8988T (cell line): Measurements from ENCODE around the gene CISTR.
"Not testable (repeated sequence)": the region's sequence is repeated elsewhere in the genome, so short reads cannot be mapped to it uniquely, and the experiment has no call there.

Experiments
- DNase-seq: peaks from one replicate; pipeline ENCODE4 v3.0.0; 2011

The CISTR gene

DNA sequence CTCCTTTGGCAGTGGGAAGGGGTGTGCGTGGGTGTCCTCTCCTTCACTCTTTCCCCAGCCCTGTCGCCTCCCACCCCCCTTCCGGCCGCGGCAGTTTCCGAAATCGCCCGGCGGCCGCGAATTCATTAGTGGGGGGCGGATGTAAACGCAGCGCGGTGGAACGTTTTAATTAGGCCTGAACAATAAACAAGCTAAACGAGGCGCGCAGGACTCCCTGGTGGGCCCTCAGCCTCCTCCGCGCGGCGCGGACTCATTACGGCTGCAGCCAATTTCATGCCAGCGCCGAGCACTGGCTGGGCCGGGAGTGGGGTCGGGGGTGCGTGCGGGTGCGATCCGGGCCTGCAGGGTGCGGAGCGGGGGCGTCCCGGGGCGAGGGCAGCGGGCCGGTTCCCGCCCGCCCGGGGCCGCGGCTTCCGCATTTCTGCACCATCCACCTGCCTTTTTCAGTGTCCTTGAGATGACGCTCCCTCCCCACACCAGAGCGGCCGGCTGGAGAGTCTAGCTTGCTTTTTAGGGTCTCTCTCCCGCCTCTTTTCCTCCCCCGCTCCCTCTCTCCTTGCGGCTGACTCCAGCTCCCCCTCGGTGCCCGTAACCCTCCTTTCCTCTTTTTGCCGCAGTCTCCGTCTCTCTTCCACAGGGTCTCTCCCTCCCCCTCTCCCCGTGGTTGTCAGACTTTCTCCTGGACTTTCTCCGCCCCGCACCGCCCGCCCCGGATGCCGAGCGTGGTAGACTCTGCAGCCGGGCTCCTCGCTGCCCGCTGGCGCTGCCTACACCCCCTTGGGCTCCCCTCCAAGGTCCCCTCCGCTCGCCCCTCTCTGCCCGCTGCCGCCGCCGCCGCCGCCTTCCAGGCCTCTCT, at the start of gene CISTR:
CISTR (minus strand) TSS at position 644 of the 856 bp plus-strand sequence.
- DNase-seq, result no peak

DNA sequence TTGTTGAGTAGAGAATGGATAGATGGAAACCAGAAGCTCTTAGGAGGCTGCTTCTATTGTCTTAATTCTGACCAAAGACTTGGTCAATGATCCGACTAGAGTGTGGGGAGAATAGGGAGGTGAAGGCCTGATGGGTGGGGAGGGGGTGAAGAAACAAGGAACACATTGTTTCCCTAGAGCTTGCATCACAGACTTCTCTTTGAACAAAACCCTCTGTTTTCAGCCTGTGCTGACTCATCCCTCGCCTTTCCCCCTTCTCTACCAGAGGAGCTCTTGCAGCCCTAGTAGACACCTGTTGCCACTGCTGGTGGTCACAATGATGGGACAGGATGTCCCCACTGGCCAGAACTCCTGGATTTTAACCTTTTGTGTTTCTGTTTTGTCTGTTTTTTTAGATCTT, 46.8 kb upstream of the CISTR start:
- no peak for DNase-seq

DNA sequence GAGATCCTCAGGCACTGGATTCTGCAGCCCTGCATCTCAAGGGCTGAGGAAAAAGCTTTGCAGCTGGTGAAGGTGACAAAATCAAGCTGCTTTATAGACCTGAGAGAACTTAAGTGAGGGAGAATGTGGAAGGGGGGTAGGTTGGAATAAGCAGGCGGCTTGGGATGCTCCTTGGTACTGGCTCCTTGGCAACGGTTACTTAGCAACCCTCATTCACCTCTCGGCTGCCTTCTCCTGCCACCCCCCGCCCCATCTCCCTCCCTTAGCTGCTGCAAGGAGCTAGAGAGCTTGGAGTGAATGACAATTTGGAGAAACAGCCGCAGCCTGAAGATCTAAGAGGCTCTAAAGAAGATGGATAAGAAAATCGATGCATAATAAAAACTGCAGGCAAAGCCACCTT, 44.1 kb upstream of the CISTR start:
- no peak for DNase-seq

DNA sequence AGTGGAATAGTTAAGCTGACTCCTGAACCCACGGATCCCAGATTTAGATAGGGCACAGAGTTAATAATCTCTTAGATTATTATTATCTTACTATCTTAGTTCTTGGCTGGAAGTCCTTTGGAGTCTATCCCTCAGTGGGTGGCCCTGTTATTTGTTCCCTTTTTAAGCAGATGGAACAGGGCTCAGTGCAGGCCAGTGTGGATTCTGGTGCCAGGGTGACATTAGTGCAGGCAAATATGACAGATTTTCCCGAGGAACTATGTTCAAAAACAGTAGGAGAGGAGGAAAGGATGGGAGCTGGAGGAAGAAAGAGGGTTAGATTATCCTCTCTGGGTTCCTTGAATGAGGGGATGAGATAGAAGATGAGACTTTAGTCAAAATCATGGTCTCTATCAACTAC, 41.4 kb upstream of the CISTR start:
- no peak for DNase-seq

DNA sequence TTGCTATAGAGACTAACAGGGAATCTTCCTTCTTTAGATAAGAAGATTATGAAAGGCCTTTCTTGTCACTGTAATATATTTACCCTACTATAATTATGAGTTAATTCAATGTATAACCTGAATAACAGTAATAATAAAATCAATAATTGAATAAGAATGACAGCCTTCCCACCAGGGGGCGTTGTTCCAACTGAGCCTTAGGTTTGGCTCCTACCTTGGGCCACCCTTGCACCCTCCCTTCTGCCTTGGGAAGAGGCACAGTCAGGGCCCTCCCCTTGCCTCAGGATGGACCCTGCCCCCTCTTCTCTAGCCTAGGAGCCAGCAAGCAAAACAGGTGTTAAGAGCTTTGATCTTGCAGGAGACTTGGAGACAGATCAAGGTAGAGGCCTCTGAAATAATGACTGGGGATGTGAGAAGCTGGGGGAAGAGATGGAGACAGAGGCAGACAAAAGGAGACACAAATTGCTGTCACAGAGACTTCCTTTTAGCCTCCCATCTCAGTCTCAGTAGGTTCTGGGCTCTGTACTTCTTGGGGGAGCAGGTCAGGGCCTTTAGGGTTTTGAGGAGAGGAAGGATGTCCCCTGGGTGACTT, 40.1 kb upstream of the CISTR start:
- DNase-seq, result no peak

DNA sequence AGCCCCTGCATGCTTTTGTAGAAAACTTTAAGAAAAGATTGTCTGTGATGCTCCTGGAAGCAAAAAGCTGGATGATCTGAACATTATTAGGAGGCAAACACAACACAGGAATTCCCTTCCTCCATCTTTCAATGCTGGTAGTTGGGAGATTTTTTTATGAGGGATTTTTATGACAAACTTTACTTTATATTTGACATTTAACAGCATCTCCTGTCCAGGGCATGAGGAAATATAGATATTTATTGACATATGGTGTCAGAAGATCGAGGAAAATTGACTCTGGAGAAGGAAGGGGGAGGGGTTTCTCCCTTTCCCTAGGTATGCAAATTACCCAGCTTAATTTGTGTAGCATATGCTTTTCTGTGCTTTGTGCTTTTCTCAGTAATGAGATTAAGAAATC, 37.8 kb upstream of the CISTR start:
- no peak for DNase-seq

DNA sequence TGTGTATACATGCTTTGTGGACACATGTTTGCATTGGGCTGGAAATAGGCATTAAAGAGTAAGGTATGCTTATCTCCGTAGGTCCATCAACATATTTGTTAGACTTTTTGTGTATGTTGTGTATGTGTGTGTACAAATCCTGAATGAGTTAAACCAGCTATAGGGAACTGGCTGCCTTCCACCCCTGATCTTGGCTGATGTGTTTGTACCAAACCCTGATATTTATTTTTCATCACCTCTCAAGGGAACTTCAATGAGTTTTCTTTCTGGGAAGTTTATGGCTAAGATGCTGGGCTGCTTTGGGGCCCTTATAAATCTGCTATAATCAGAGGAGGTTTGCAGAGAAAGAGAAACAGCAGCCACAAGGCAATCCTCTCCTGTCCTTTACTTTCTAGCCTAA, 37.1 kb upstream of the CISTR start:
- DNase-seq, result no peak

DNA sequence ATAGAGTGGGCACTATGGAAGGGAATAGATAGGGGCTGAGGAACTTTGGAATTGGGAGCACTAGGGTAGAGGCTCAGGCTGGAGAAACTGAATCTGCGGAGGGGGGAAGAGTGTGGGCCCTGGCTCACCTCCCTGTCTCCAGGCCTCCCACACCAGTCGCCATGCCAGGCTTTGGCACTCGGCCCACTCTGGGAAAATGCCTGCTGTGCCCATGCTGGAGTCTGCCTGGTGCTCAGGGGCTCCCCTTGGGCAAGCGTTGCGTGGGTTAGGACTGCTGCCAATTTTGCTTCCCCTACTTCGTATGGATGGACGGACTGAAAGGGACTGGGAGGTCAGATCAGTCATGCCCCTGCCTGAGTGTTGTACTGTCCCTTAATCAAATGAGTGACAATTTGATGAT, 34.6 kb upstream of the CISTR start:
- DNase-seq, result no peak

DNA sequence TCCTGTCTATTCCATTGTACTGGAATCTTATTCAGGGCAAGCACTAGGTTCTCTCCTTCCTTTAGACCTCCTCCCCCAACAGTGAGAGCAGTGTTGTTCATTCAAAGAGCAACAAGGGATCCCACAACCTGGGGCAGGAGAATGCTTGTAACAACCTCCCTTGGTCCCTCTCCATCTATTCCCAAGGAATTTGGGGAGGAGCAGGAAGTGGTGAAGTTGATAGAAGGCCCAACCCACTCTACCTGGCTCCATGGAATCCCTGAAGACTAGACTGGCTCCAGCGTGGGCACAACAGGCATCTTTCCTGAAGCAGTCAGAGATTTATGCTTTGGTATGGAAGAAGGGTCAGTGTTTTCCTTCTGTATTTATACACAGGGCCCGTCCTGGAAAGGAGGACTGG, 33.4 kb upstream of the CISTR start:
- DNase-seq, result no peak

DNA sequence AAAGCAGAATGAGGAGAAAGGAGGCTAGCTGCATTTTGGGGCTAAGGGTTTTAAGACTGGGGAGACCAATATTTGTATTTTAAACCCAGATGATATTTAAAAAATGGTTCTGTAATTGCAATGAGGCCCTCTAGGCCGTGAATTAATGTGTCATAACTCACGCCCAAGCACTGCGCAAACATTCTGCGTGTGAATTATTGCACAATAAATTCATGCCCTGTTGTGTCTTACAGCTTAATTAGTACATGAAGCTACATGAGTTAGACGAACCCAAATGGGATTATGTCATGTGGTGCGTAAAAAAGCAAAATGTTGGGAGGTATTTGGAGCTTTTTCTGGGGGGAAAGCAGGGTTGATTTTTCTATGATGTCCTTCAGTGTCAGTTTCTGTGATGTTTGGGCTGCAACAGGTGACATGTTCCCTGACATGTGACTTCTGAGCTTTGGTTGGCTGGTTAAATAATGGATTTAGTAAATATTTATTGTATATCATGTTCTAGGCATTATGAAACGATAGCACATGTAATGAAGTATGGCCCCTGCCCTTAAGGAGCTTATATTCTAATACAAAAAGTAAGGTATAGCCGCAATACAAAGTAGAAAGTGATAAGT, 30.4 kb upstream of the CISTR start:
- DNase-seq, result no peak

DNA sequence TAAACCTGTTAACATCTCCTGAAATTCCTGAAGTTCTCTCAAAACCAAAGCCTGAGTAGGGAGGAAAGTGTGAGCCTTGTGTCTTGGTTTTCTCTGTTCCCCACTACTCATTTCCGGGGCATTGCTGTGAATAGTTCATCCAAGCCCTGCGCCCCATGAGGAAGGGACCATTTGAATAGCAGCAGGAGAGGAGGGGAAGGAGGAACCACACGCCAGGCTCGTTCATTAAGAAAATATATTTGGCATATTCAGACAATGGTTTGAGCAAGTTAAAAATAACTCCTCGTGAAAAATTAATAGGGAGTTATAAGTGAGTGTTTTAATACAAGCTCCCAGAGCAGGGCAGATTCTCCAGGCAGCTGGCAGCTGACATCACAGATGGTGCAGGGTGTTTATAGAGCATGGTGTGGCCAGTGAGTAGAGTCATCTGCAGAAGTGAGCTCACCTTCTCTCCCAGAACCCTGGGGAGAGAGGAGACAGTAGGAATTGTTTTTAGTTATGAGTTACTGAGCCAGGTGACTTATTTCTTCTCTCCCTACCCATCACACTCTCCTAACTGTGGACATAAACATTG, 29.5 kb upstream of the CISTR start:
- no peak for DNase-seq

DNA sequence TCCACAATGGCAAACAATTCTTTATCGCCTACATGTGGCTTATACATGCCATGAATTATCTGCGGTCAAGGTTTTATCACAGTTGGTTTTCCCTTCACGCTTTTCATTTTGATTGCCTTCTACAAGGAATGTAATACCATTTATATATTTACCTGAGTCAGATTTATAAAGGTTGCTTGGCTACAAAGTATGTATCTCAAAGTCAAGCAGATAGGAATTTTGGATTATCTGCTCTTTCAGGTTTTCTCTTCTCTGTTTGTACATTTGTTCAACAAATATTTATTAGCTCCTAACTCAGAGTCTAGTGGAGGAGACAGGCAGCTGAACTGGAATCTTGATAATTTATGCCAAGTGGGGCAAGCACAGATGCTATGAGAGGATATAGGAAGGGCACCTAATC, 28.5 kb upstream of the CISTR start:
- no peak for DNase-seq

DNA sequence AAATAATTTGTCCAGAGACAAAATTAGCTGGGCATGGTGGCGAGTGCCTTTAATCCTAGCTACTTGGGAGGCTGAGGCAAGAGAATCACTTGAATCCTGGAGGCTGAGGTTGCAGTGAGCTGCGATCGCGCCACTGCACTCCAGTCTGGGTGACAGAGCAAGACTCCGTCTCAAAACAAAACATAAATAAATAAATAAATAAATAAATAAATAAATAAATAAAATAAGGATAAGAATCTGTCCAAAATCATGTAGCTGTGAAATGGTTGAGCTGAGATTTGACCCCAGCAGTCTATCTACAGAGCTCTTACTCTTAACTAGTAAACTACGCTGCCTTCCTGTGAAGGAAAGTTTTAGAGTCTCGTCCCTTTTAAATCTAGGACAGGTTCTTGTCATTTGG, 27.9 kb upstream of the CISTR start:
- DNase-seq, result not testable (repeated sequence)

DNA sequence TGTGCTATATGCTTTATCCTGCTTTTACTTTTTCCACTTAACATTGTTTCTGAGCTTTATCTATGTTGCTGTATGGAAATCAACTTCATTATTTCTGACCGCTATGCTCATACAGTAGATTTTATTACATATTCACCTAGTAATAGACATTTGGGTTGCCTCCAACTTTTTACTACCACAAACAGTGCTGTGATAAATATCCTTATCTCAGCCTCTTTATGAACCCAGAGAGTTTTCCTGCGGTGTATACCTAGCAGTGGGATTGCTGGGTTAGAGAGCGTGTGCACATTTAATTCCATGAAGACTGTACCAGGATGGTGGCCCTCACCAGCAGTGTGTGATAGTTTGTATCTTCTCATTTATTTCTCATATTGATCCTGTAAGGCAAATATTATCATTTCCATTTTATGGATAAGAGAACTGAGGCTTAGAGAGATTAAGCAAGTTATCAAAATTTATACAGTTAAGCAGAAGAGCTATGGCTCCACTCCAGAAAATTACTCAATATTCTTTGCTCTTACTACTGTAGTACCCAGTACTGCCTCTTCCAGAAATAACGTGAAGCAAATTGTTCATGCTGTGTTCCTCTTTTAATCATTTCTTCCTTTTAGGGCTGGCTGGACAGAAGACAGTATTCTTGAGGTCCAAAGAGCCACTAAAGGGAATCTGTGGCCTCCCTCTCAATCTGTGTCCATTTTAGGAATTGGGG, 26.3 kb upstream of the CISTR start:
- DNase-seq, result no peak

DNA sequence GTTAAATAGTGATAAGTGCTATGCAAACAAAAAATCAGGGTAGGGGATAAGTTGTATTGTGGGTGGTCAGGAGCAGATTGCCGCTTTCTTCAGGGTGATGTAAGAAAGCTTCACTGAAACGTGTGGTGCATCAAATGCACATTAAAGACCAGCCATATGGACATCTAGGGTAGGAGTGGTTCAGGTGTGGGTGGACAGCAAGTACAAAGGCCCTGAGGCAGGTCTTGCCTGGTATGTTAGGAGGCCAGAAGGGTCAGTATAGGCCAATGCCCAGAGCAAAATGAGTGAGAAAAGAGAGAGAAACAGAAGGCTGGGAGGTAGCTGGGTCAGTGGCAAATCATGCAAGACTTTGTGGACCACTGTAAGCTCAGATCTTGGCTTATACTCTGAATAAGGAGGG, 25.6 kb upstream of the CISTR start:
- no peak for DNase-seq

DNA sequence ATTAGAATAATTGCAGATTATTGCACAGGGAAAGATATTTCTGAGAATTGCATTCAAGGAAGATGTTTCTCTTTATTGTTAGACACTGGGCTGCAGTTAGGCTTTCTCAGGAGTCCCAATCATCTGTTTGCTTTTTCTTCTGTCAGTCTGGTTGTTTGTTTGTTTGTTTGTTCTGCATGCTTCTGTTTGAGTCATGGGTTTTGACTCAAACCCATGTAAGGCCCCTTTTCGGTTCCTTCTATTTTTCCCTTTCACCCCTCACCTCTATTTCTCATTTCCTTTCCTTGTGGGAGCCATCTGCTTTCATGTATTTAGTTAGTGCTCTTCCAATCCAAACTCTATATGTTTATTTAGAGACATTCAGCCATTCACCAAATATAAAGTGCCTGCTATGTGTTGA, 25.1 kb upstream of the CISTR start:
- no peak for DNase-seq

DNA sequence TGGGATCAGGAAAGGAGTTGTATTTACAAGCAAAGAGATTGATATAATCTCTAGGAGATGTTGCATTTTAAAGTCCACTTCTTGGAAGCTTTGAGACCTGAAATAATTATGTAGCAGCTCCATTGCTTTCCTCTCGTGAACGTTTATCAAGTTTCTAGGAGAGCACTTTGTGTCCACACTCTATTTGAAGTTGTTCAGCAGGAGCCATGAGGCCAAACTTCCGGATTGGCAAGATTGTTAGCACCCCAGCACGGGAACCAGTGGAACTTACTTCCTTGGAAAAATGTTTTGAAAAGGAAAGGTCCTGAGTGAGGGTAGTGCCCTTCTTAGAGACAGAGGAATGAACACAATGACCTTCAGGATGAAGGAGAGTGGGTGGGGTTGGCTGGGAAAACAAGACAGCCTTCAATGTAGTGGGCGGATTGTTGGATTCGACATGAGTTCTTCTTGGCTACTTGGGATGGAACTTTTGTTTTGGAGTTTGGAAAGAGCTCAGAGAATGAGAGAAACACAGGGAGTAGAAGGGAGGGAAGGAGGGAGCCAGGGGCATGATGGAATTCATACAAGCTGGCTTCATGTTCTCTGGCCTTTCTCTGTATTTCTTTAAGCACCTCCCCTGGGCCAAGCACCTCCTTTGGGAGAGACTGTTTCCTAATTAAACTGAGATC, 23.8 kb upstream of the CISTR start:
- DNase-seq, result no peak

DNA sequence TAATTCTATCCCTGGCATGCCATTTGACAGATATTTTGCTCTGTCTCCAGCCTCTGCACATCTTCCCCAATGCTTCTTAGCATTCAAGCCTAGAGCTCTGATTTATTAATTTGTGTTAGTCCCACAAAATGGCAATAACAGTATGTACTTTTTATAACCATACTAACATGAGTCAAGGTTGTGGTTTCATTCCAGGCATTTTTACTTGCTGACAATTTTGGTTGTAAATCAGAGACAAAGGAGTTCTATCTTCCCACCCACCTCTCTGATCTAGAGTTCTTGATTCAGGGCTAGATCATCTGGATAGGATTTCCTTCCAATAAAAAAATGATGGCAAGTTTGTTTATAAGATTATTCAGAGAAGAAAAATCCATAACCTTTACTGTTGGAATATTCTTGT, 18.5 kb upstream of the CISTR start:
- no peak for DNase-seq

DNA sequence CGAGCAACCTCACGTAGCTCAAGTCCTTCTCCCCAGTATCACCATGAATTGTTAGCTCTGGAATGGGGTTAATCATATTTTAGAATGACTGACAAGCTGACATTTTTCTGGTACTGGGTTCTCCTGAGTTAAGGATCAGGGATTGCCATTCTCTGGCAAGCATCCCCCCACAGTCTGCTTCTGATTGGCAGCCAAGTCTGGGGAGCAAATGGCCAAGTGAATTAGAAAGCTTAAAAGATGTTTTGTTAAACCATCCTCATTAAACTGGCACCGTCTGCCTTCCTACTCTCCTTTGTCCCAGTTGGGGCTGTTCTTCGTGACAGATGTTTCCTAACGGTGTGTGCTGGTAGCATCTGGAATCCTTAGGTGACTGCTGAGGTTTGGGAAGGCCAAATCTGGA, 17.2 kb upstream of the CISTR start:
- DNase-seq, result no peak

DNA sequence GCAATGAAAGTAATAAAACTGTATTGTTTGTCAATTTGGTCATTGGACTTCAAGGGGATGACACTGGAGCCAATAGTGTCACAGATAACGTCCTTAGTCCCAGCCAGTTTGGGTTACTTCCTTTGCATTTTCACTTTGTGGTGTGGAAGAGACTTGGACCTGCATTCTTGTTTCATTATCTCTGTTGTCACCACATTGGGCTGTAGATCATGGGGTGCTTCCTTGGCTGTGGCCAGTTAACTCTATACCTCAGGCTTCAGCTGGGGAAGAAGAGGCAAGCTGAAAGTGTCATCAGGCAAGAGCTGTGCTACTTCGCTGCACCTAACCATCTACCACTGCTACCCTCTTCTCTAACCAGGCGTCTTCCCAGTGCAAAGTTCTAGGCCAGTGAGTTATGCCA, 15.1 kb upstream of the CISTR start:
- no peak for DNase-seq

DNA sequence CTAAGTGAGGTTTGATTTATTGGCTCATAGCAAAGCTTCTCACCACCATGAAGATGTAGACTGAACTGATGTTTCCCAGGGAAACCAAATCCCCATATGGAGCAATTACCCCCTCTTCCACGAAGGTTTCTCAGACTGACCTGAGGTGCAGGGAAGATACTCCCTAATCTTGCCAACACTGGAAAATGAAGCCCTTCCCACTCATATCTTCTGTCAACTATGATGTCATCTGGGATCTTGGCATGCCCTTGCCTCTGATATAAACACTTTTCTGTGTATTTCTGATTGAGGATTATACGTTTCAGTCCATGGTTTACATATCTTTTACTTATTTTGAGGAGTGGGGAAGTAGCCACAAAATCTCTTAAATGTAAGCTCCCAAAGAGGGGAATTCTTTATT, 14.1 kb upstream of the CISTR start:
- DNase-seq, result no peak

DNA sequence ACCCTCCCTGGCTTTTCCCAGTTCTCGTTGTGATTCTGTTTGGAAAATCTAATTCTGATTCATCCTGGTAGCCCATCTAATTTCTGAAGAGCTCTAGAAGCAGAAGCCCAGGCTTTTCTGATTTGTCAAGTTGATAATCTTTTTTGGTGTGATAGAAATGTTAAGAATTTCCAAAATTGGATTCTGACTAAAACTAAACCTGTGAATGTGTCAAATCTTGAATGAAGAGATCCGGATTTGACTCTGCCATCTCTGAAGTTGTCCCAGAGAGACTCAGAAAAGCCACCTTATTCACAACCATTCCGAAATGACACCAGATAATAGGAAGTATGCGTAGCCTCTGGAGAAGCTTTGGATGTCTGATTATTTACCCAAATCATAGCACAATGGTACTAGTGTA, 12.8 kb upstream of the CISTR start:
- no peak for DNase-seq

DNA sequence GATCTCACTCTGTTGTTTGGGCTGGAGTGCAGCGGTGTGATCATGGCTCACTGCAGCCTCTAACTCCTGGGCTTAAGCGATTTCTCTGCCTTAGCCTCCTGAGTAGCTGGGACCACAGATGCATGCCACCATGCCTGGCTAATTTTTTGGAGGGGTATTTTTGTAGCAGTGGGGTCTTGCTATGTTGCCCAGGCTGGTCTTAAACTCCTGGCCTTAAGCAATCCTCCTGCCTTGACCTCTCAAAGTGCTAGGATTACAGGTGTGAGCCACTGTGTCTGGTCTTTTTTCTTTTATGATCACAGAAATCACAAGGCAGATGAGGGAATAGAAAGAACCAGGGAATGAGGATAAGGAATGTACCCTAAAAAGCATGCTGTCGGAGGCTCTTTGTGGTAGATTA, 11.0 kb upstream of the CISTR start:
- DNase-seq, result not testable (repeated sequence)
